ENCODE results near the gene BPIFB3.

The BPIFB3 gene

GRCh38 chr20:33069673-33070072 is 16.0 kb downstream of the BPIFB3 start:
- in situ Hi-C loops (cut with MboI; ENCODE audit: low pct_unique_long_range_greater_than_20kb, low sequenced_read_pairs, unreplicated experiment): no loop called here
- DNase-seq (ENCODE audit: low spot score): no peak
- TF ChIP-seq, protein P1, sequence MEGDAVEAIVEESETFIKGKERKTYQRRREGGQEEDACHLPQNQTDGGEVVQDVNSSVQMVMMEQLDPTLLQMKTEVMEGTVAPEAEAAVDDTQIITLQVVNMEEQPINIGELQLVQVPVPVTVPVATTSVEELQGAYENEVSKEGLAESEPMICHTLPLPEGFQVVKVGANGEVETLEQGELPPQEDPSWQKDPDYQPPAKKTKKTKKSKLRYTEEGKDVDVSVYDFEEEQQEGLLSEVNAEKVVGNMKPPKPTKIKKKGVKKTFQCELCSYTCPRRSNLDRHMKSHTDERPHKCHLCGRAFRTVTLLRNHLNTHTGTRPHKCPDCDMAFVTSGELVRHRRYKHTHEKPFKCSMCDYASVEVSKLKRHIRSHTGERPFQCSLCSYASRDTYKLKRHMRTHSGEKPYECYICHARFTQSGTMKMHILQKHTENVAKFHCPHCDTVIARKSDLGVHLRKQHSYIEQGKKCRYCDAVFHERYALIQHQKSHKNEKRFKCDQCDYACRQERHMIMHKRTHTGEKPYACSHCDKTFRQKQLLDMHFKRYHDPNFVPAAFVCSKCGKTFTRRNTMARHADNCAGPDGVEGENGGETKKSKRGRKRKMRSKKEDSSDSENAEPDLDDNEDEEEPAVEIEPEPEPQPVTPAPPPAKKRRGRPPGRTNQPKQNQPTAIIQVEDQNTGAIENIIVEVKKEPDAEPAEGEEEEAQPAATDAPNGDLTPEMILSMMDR (IDR thresholded peaks at IDR 0.05; ENCODE audit: extremely low read depth, insufficient read depth, missing control alignments): no peak

GRCh38 chr20:33070111-33071053 is 16.7 kb downstream of the BPIFB3 start:
- in situ Hi-C loops (cut with MboI; ENCODE audit: low pct_unique_long_range_greater_than_20kb, low sequenced_read_pairs, unreplicated experiment): no loop called here
- DNase-seq (ENCODE audit: low spot score): no peak
- TF ChIP-seq, protein P1 (IDR thresholded peaks at IDR 0.05; ENCODE audit: extremely low read depth, insufficient read depth, missing control alignments): no peak

DNA sequence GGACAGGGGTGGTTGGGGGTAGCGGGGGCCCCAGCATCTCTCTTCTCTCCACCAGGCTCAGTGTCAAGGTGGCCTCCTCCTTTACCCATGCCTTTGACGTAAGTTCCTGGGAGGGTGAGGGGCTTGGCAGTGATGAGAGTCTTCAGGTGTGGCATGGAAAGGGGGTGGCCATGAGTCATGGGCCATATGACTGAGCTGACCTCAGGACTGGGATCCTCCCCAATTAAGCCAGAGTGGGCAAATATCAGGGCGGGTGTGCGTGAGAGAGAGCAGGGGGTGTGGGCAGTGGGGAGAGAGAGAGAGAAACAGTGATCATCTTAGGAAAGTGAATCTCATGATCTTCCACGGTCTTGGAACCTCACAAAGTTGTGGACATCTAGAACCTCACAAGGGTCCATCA is 17.5 kb downstream of the BPIFB3 start:
- TF ChIP-seq, protein P1 (IDR thresholded peaks at IDR 0.05; ENCODE audit: extremely low read depth, insufficient read depth, missing control alignments): no peak
- DNase-seq (ENCODE audit: low spot score): no peak
- in situ Hi-C loops (cut with MboI; ENCODE audit: low pct_unique_long_range_greater_than_20kb, low sequenced_read_pairs, unreplicated experiment): no loop called here

DNA sequence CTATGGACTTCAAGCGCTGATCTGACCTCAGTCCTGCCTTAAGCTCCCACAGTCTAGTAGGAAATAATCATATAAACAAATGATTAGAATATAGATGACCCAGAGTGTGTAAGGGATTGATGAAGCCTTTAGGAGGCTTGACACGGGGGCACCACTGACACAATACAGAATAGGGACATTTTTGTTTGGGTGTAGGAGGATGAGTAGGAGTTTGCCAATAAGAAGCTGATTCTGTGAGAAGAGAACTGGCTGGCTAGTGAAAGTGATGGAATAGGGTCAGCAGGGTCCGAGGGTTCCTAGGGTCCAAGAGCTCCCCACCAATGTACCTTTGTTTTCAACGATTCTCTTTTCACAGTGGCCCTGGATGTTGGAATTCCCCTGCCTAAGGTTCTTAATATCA is 18.7 kb downstream of the BPIFB3 start:
- TF ChIP-seq, protein P1 (IDR thresholded peaks at IDR 0.05; ENCODE audit: extremely low read depth, insufficient read depth, missing control alignments): no peak
- in situ Hi-C loops (cut with MboI; ENCODE audit: low pct_unique_long_range_greater_than_20kb, low sequenced_read_pairs, unreplicated experiment): no loop called here
- no peak for DNase-seq (ENCODE audit: low spot score)

GRCh38 chr20:33072813-33073212 is 19.1 kb downstream of the BPIFB3 start:
- TF ChIP-seq, protein P1 (IDR thresholded peaks at IDR 0.05; ENCODE audit: extremely low read depth, insufficient read depth, missing control alignments): no peak
- DNase-seq (ENCODE audit: low spot score): no peak
- in situ Hi-C loops (cut with MboI; ENCODE audit: low pct_unique_long_range_greater_than_20kb, low sequenced_read_pairs, unreplicated experiment): no loop called here

DNA sequence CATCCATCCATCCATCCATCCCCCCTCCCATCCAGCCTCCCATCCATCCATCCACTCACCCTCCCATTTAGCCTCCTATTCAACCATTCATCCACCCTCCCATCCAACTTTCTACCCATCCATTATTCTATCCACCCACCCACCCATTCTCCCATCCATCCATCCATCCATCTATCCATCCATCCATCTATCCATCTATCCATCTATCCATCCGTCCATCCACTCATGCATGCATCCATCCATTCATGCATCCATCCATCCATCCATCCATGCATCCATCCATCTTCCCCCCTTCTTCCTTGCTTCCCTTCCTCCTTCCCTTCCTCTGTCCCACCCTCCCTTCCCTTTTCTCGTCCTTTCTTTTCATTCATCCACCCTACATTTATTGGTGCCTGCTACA is 21.0 kb downstream of the BPIFB3 start:
- in situ Hi-C loops (cut with MboI; ENCODE audit: low pct_unique_long_range_greater_than_20kb, low sequenced_read_pairs, unreplicated experiment): no loop called here

More for the DNA sequence above, 21.0 kb downstream of the BPIFB3 start:
- DNase-seq (ENCODE audit: low spot score): no peak
- TF ChIP-seq, protein P1 (IDR thresholded peaks at IDR 0.05; ENCODE audit: extremely low read depth, insufficient read depth, missing control alignments): no peak

Data from GM13977 (cell line).